ENCODE results near the gene AKIRIN1. TPM values are rescaled to one million over a fixed set of nuclear protein-coding genes. Genes with fewer than 3 reads are reported as not detected.
"Not testable (repeated sequence)": the region's sequence is repeated elsewhere in the genome, so short reads cannot be mapped to it uniquely, and the experiment has no call there.

The AKIRIN1 gene
- total and polyA plus RNA-seq, 10 of the 15 experiments (the other 5 are each of a cell fraction or from before 2014, with no cell fraction given) = 7.5 to 72.3 (median 50.4) TPM

DNA sequence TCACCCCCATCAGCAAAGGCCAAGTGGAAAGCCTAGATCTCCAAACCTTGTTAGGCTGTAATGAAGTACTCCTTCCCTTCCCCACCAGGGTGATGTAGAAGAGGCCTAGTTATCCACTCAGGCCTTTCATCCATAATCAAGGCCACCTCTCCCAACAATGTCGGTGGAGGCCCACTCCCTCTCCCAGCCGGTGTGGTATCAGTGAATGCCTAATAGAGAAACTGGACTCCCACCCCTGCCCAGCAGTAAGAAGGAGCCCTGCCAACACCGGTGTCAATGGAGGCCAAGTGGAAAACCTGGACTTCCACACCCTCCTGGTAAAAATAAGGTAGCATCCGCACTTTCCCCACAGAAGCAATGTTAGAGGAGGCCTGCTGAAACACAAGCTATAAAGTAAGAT is 58.9 kb downstream of the AKIRIN1 start:
- intact Hi-C loops (cut with micrococcal nuclease; ENCODE audit: unreplicated experiment) (no loop called here), in situ Hi-C loops (cut with MboI) (no loop called here)
- Histone ChIP-seq H3K4me2 (ENCODE audit: control insufficient read depth, insufficient read depth) (no peak overlapping the region), H3K9ac (ENCODE audit: control insufficient read depth, insufficient read depth, low read length) (no peak overlapping the region), H3K4me1 (ENCODE audit: control insufficient read depth, insufficient read depth, low read length) (peaks cover 13% of the 10 kb centered on the region), H3K36me3 (ENCODE audit: control insufficient read depth in 2 of 2, insufficient read depth in 2 of 2, low read length in 1 of 2) (no peaks in the 10 kb centered on the region; a peak in 1 of 4 replicates), H3K27me3 (replicated peaks in 1 of 2; ENCODE audit: control insufficient read depth in 2 of 2, insufficient read depth in 2 of 2, low read length in 1 of 2) (no peaks in the 10 kb centered on the region), H3K79me2 (ENCODE audit: control insufficient read depth, insufficient read depth, low read length) (no peaks in the 10 kb centered on the region), H3K27ac (ENCODE audit: control insufficient read depth, insufficient read depth) (no peak overlapping the region), H4K20me1 (ENCODE audit: control insufficient read depth, insufficient read depth) (no peaks in the 10 kb centered on the region), H2AFZ (ENCODE audit: control insufficient read depth, low read depth, low read length) (no peak overlapping the region), H3K9me3 (replicated peaks; ENCODE audit: control insufficient read depth, insufficient read depth, low read length) (no peaks in the 10 kb centered on the region), H3K4me3 (no peak overlapping the region)
- ATAC-seq (no peak), DNase-seq (ENCODE audit: low read depth, low spot score) (no peak), FAIRE-seq (no peak)
- ChIA-PET CTCF (no interaction called here), RAD21 (ENCODE audit: unreplicated experiment) (no interaction called here), POLR2A (no interaction called here), SMC1A (ENCODE audit: uncharacterized antibody, unreplicated experiment) (no interaction called here)
- 96% methylated on average over 4 of the region's 4 CpGs for WGBS (ENCODE audit: insufficient coverage, insufficient replicate concordance, low lambda C conversion rate, missing lambda C conversion rate)
- no TSS peak for BruUV-seq (replicated peaks)
- TF ChIP-seq CREB1 (IDR thresholded peaks at IDR 0.05; ENCODE audit: low read depth) (no peak), FOXM1 (IDR thresholded peaks at IDR 0.05; ENCODE audit: low read depth, low read length) (no peak), BACH1 (IDR thresholded peaks at IDR 0.05; ENCODE audit: borderline replicate concordance) (no peak), BCL11A (IDR thresholded peaks at IDR 0.05; ENCODE audit: low read depth, low read length) (no peak), MTA2 (IDR thresholded peaks at IDR 0.05; ENCODE audit: low read depth) (no peak), CBX3 (IDR thresholded peaks at IDR 0.05; ENCODE audit: borderline replicate concordance, low read depth) (no peak)

GRCh38 chr1:39051193-39051850 is 60.2 kb downstream of the AKIRIN1 start:
- SMC1A ChIA-PET (ENCODE audit: uncharacterized antibody, unreplicated experiment); H3K4me2 ChIP-seq (ENCODE audit: control insufficient read depth, insufficient read depth); POLR2A ChIA-PET; H3K27me3 ChIP-seq (replicated peaks in 1 of 2; ENCODE audit: control insufficient read depth in 2 of 2, insufficient read depth in 2 of 2, low read length in 1 of 2); H3K4me3 ChIP-seq; H3K9me3 ChIP-seq (replicated peaks; ENCODE audit: control insufficient read depth, insufficient read depth, low read length); in situ Hi-C loops (cut with MboI); intact Hi-C loops (cut with micrococcal nuclease; ENCODE audit: unreplicated experiment); FAIRE-seq; DNase-seq (ENCODE audit: low read depth, low spot score); H4K20me1 ChIP-seq (ENCODE audit: control insufficient read depth, insufficient read depth); H3K79me2 ChIP-seq (ENCODE audit: control insufficient read depth, insufficient read depth, low read length); RAD21 ChIA-PET (ENCODE audit: unreplicated experiment); H2AFZ ChIP-seq (ENCODE audit: control insufficient read depth, low read depth, low read length); H3K27ac ChIP-seq (ENCODE audit: control insufficient read depth, insufficient read depth); H3K36me3 ChIP-seq (ENCODE audit: control insufficient read depth in 2 of 2, insufficient read depth in 2 of 2, low read length in 1 of 2); ATAC-seq; H3K9ac ChIP-seq (ENCODE audit: control insufficient read depth, insufficient read depth, low read length); BruUV-seq (replicated peaks): not testable (repeated sequence)
- WGBS (ENCODE audit: insufficient coverage, insufficient replicate concordance, low lambda C conversion rate, missing lambda C conversion rate) = 47% methylated on average over 10 of the region's 11 CpGs
- H3K4me1 ChIP-seq (ENCODE audit: control insufficient read depth, insufficient read depth, low read length) = peaks cover 13% of the 10 kb centered on the region
- CTCF ChIA-PET = interaction anchor here (0.6 to 1.1 kb wide), 3 partner anchors 41 to 51 kb away, joined by 3 to 4 read pairs (median 3); no protein-coding TSS in a partner anchor
